HG02798 (cell line): Measurements from ENCODE around the gene NPHP1.
"Not testable (repeated sequence)": the region's sequence is repeated elsewhere in the genome, so short reads cannot be mapped to it uniquely, and the experiment has no call there.

ENCODE experiments used
- ATAC-seq: cut with Tn5 transposase; IDR thresholded peaks from one replicate; pipeline ENCODE4 v1.9.1; 2021; ENCODE audit warnings: mild to moderate bottlenecking; ENCODE audit not compliant: unreplicated experiment, poor library complexity

NPHP1 gene

GRCh38 chr2:110106642-110107041 lies 98.2 kb downstream of the NPHP1 start:
- no peak for ATAC-seq

- no peak for ATAC-seq
These were observed 99.0 kb downstream of the NPHP1 start for GRCh38 chr2:110105608-110106467.

- no peak for ATAC-seq
These were observed 99.6 kb downstream of the NPHP1 start for GRCh38 chr2:110105183-110105582.

- ATAC-seq = no peak
These were observed 100.6 kb downstream of the NPHP1 start for GRCh38 chr2:110104025-110104771.

- no peak for ATAC-seq
These were observed 101.5 kb downstream of the NPHP1 start for GRCh38 chr2:110103061-110103961.

GRCh38 chr2:110101901-110102803 lies 102.7 kb downstream of the NPHP1 start:
- no peak for ATAC-seq

GRCh38 chr2:110101280-110101844 lies 103.5 kb downstream of the NPHP1 start:
- no peak for ATAC-seq

- not testable (repeated sequence) for ATAC-seq
These were observed 103.9 kb downstream of the NPHP1 start for GRCh38 chr2:110100880-110101279.

- ATAC-seq = no peak
These were observed 104.3 kb downstream of the NPHP1 start for GRCh38 chr2:110100480-110100879.

- no peak for ATAC-seq
These were observed 105.2 kb downstream of the NPHP1 start for GRCh38 chr2:110099471-110100225.

- ATAC-seq = no peak
These were observed 105.8 kb downstream of the NPHP1 start for GRCh38 chr2:110099038-110099425.

GRCh38 chr2:110097506-110098220 lies 107.2 kb downstream of the NPHP1 start:
- ATAC-seq = no peak

- ATAC-seq = no peak
These were observed 108.7 kb downstream of the NPHP1 start for GRCh38 chr2:110095994-110096633.

- ATAC-seq = not testable (repeated sequence)
These were observed 109.8 kb downstream of the NPHP1 start for GRCh38 chr2:110094884-110095534.

GRCh38 chr2:110093924-110094323 lies 110.9 kb downstream of the NPHP1 start:
- ATAC-seq = not testable (repeated sequence)

- not testable (repeated sequence) for ATAC-seq
These were observed 114.6 kb downstream of the NPHP1 start for GRCh38 chr2:110090164-110090563.

GRCh38 chr2:110083757-110084156 lies 121.1 kb downstream of the NPHP1 start:
- ATAC-seq = not testable (repeated sequence)
